ENCODE measurements around the gene APBB2.

The APBB2 gene

GRCh38 chr4:40931841-40932240 is 282.5 kb downstream of the APBB2 start:
- DNase-seq (ENCODE audit: low read depth): no peak
- no peak overlapping the region for H3K4me3 ChIP-seq (ENCODE audit: low read depth, low read length)
- TF ChIP-seq POLR2A (IDR thresholded peaks at IDR 0.05; ENCODE audit: extremely low read depth, insufficient read length) (no peak), CTCF (IDR thresholded peaks at IDR 0.05; ENCODE audit: low read depth, low read length) (no peak), MAX (IDR thresholded peaks at IDR 0.05; ENCODE audit: low read depth, low read length) (no peak), MYC (IDR thresholded peaks at IDR 0.05; ENCODE audit: low read depth, low read length) (no peak)

GRCh38 chr4:40931238-40931637 is 283.1 kb downstream of the APBB2 start:
- no peak for DNase-seq (ENCODE audit: low read depth)
- no peak overlapping the region for H3K4me3 ChIP-seq (ENCODE audit: low read depth, low read length)
- TF ChIP-seq MAX (IDR thresholded peaks at IDR 0.05; ENCODE audit: low read depth, low read length) (no peak), MYC (IDR thresholded peaks at IDR 0.05; ENCODE audit: low read depth, low read length) (no peak), POLR2A (IDR thresholded peaks at IDR 0.05; ENCODE audit: extremely low read depth, insufficient read length) (no peak), CTCF (IDR thresholded peaks at IDR 0.05; ENCODE audit: low read depth, low read length) (no peak)

- H3K4me3 ChIP-seq (ENCODE audit: low read depth, low read length): no peak overlapping the region
- DNase-seq (ENCODE audit: low read depth): no peak
- no peak for TF ChIP-seq CTCF (IDR thresholded peaks at IDR 0.05; ENCODE audit: low read depth, low read length)
- TF ChIP-seq MYC (IDR thresholded peaks at IDR 0.05; ENCODE audit: low read depth, low read length): no peak
- no peak for TF ChIP-seq POLR2A (IDR thresholded peaks at IDR 0.05; ENCODE audit: extremely low read depth, insufficient read length)
- TF ChIP-seq MAX (IDR thresholded peaks at IDR 0.05; ENCODE audit: low read depth, low read length): no peak
Measured at GRCh38 chr4:40927074-40927473, 287.3 kb downstream of the APBB2 start.

GRCh38 chr4:40924793-40925117 is 289.6 kb downstream of the APBB2 start:
- no peak for DNase-seq (ENCODE audit: low read depth)
- H3K4me3 ChIP-seq (ENCODE audit: low read depth, low read length): no peak overlapping the region
- no peak for TF ChIP-seq POLR2A (IDR thresholded peaks at IDR 0.05; ENCODE audit: extremely low read depth, insufficient read length)
- TF ChIP-seq CTCF (IDR thresholded peaks at IDR 0.05; ENCODE audit: low read depth, low read length): no peak
- TF ChIP-seq MAX (IDR thresholded peaks at IDR 0.05; ENCODE audit: low read depth, low read length): no peak
- no peak for TF ChIP-seq MYC (IDR thresholded peaks at IDR 0.05; ENCODE audit: low read depth, low read length)

- no peak overlapping the region for H3K4me3 ChIP-seq (ENCODE audit: low read depth, low read length)
- TF ChIP-seq POLR2A (IDR thresholded peaks at IDR 0.05; ENCODE audit: extremely low read depth, insufficient read length) (no peak), CTCF (IDR thresholded peaks at IDR 0.05; ENCODE audit: low read depth, low read length) (peak; percentile 97)
- peak; percentile 78 for DNase-seq (ENCODE audit: low read depth)
Measured at GRCh38 chr4:40924096-40924792, 290.1 kb downstream of the APBB2 start.

Measured in NB4 (cell line).